Measurements from ENCODE around the gene SEC14L5.
"Not testable (repeated sequence)": the region's sequence is repeated elsewhere in the genome, so short reads cannot be mapped to it uniquely, and the experiment has no call there.

Gene SEC14L5

DNA sequence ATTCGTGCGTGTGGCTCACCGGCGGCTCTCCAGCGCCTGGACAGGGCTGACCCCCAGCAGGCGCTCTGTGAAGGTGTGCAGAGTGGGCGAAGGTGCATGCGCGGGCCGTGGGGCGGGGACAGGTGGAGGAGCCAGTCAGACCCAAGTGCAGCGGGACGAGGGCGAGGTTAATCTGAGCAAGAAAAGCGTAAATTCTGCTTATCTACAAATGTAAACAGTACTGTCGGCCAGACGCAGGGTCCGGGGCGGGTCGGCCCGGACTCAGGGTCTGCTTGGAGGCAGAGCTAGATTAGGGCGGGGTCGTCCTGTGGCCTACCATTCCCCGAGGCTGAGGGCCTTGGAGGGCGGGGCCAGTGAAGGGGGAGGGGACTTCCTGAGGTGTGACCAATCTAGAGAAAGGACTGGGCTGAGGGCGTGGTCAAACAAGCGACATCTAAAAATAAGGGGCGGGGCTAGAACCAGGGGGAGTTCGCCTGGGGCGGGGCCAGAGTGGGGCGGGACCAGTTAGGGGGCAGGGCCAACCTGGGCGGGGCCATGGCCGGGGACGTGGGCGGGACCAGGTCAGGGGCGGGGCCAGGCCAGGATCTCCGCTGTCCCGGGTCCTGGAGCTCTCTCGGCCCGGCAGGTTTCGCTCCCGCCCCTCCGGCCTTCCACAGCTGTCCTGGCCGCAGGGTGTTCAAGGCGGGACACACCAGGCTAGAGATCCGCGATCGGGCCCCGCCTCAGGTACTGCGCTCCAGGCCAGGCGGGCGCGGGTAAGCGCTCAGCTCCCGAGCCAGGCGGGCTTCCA lies at the start of gene SEC14L5:
Gene SEC14L5 (plus strand): TSS at position 611 of the 790 bp plus-strand sequence. CDS start 994 bp downstream, outside the sequence.
- peak; percentile 94 for DNase-seq

DNA sequence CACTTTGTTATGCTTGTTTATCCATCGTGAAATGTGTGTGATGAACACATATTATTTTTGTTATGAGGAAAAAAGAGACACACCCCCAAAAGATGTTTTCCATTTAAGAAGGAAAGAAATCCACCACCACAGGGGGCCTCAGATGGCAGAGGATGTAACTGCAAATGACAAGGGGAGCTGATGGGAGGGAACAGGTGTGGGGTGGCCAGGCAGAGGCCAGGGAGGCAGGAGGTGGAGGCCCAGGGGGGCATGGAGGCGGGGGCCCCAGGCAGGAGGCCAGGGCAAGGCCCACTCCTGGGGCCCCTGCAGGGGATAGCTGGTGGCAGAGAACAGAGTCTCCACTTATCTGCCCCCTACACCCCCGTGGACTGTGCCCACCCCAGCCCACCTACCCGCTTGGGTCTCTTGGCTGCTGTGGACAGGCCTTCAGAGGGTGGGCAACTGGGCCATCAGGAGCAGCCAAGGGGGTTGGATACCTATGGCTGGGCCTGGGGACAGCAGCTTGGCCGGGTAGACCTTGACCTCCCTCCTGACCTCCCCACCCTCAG lies 49.2 kb upstream of the SEC14L5 start:
- no peak for DNase-seq

DNA sequence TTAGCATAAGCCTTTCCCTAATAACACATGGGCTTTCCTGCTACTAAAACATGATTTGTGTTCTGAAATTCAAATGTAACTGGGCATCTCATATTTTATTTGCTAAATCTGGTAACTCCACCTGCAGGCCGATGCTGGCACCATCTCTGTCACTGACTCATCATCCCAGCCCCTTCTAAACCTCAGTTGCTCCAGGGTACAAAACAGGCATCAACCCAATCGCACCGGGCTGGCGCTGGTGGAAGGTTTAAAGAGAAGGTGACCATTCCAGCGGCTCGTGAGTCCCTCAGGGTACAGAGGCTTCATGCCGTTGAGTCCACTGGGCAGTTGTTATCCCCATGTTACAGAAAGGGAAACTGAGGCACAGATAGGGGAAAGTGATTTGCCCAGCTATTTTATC lies 48.3 kb upstream of the SEC14L5 start:
- DNase-seq = no peak

DNA sequence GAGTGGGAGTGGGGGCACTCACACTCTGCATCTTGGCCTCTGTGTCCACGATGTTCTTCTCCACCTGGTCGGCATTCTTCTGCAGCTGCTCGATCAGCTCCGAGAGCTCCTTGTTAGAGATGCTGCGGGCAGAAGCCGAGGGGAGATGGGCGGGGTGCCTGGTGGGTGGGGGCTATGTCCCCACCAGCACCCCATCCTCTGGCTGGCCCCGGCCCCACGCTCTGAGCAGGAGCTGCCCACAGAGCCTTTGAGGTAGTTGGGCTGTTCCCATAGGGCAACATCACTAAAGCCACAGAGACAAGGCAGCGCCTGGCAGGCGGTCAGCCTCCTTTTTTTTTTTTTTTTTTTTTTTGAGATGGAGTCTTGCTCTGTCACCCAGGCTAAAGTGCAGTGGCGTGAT lies 47.3 kb upstream of the SEC14L5 start:
- no peak for DNase-seq

DNA sequence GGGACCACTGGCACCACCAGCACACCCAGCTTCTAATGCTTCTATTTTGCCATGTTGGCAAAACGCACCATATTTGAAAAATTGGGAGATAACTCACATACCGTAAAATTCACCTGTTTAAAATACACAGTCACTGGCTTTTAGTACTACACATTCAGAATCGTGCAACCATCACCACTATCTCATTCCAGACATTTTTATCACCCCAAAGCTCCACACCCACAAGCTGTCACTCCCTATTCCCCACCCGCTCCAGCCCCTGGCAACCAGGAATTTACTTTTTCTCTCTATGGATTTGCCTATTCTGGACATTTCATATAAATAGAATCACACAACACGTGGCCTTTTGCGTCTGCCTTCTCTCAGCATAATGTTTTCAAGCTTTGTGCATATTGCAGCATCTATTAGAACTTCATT lies 46.2 kb upstream of the SEC14L5 start:
- no peak for DNase-seq

DNA sequence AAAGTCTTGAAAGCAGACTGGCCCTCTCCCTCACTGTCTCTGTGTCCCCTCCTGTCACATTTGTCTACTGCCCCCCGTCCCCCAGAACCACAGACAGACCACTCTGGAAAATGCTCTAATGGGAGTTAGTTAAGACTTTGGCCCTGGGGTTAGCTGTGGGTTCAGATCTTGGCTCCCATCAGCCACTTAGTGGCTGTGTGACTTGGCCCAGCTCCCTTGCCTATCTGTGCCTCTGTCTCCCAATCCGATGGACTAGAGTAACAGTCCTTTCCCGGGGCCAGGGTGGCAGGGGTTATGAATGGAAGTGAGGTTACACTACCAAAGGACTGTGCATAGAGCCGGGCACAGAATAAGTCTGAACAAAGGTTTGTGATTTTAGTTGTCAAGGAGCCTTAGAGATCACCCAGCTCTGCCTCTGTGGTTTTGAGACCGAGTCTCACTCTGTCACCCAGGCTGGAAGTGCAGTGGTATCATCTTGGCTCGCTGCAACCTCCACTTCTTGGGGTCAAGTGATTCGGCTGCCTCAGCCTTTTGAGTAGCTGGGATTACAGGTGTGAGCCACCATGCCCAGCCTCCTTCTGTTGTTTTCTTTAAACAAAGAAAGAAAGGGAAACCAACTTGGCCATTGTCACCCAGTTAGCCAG lies 44.9 kb upstream of the SEC14L5 start:
- no peak for DNase-seq

DNA sequence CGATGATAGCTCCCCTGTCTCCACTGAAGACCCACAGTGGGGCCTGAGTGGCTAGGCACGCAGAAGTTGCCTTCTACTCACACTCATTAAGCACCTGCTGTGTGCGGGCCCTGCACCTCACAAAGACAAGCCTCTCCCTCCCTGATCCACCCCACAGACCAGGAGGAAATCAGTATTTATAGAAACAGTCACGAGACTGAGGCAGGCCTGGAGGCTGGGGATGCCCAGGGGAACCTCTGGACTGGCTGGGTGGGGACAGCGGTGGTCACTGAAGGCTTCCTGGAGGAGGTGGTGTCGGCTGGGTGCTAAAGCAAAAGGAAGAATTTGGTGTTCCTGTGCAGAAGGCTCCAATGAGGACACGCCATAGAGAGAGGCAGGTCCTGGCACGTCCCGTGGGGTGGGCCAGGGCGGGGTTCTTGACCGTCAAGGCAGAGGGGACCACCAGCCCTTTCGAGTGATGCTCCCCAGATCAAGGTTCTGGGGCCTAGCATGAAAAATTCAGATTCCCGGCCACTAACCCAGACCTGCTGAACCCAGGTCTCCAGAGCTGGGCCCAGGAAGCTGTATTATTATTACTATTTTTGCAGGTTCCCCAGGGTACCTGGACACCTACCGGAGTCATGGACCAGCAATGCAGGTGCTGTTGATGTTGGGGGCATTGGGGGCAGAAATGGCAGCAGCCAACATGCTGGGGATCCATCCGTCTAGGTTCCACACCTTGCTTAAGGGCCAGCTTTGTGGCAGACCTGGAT lies 44.2 kb upstream of the SEC14L5 start:
- DNase-seq = no peak

DNA sequence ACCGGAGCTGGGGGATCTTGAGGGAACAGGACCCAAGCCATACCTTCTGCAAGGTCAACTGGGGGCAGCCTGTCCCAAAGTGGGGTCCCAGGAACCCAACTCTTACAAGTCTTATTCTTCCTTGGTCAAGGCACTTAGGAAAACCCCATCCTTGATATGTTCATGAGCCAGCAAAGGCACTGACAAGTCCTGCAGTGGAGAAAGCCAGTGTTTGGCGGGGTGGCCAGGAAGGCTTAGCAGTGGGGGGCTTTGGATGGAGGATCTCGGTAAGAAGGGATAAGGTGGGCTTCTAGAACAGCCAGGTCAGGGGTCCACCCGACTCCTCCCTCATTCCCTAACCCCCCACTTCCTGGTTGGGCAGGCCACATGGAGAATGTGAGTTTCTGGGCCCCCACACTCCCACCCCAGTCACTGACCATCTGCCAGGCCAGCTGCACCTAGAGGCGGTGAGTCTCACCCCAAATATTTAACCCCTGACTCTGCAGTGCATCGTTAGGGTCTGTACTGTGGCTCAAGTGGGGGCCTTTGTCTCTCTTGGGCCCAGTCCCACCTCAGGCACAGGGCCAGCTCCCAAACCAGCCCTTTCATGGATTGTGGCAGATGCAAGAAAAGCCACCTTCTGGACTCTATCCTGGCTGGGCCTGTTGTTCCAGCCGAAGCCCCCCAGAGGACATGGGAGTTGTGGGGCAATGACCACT lies 43.5 kb upstream of the SEC14L5 start:
- DNase-seq = no peak

DNA sequence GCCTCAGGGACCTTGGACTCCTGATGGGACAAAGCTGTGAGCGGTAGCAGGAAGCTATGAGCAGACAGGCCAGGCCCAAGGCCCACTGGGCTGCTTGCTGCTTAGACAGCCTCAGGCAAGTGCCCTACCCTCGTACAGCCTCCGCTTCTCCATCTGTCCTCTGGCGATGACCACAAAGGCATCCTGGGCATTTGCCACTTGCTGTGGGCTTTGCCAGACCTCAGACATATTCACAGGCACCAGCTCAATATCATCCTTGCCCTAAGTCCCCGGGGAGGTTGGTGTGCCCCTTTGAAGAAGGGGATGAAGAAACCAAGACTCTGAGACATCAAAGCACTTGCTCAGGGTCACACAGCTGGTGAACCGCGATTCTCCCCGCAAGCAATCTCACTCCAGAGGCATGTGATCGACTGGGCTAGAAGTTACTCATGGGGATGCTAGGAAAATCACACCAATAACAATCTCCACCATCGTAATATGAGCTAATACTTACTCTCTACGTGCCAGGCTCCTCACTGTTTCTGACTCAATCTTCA lies 42.8 kb upstream of the SEC14L5 start:
- DNase-seq = no peak

DNA sequence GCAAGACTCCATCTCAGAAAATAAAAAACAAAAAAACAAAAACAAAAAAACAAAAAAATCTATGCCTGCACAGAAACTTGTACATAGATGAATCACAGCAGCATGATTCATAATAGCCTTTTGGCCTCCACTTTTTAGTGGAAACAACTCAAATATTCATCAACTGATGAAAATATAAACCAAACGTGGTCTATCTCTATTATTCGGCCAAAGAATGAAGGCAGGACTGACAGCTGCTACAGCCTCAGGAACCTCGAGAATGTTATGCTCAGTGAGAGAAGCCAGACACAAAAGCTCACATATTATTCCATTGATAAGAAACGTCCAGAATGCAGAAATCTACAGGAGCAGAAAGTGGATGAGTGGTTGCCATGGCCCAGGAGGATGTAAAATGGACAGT lies 41.0 kb upstream of the SEC14L5 start:
- DNase-seq = no peak

DNA sequence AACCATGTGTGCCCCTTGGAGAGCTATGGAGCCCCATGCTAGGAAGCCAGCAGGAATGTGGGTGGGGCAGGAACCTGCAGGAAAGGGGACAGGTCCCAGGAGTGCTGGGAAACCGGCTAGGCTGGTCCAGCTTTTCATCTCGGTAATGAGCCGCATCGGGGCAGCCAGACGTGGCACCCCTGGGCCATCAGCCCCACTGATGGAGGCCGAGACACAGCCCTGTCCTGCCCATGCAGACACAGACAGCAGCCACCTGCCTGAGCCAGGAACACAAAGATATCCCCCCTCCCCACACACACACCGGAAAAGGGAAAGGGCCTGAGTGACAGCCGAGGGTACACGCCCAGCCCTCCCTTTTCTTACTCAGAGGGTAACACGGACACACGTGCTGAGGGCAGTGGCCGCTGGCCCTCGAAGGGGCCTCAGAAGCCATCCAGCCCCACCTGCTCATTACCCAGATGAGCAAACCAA lies 39.3 kb upstream of the SEC14L5 start:
- no peak for DNase-seq

DNA sequence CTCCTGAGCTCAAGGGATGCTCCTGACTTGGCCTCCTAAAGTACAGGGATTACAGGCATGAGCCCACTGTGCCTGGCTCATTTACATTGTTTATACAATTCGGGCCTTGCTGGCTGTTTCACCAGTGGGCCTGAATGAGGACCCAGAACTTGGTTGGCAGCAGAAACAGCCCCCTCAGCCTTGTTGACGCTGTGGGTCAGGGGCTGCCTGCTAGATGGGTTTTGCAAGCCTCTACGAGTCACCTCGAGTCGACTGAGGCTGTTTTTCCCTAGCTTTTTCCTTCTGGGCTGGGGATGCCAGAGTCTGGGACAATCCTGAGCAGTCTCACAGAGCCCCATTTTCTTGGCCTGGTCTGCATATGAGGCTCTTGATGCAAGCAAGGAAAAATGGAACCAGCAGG lies 37.3 kb upstream of the SEC14L5 start:
- DNase-seq = no peak

DNA sequence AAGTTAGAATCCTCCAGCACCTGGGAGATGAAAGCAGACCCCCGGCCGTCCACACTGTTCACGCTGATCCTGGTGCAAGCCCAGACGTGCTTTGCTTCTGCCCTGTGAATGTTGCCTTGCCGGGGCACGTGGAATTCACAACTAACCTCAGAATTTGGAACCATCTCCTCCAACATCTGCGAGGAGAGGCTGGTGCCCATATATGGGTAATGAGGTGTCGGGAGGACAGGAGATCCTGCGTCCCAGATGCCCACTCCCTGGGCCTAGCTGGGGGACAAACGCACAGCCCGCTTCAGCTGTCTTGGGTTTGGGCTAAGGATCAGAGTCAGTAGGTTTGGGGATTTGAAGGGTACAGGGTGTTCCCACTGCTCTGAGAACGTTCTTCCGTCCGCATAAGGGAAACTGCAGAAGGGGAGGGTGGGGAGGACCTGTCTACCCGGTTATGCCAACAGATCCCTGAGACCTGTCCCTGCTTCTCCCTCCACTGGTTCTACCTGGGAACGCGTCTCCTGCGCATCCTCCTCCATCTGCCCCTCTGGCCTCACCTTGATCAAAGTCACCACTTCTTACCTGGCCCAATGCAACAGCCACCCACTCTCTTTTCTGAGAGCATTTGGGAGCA lies 35.3 kb upstream of the SEC14L5 start:
- no peak for DNase-seq

DNA sequence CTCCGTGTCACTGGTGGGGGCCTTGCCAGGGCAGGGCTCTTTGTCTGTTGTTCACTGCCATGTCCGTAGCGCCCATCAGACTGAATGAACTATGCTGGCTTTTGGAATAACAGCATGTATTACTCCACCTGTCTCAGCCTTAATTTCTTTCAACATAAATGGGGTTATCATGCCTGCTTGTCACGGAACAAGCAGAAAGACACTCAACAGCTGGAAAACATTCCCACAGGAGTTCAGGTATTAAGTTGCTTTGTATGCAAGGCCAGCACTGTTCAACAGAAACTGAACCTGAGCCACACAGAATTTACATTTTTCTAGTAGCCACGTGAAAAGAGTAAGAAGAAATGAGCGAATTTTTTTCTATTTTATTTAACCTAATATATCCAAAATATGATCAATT lies 34.3 kb upstream of the SEC14L5 start:
- no peak for DNase-seq

DNA sequence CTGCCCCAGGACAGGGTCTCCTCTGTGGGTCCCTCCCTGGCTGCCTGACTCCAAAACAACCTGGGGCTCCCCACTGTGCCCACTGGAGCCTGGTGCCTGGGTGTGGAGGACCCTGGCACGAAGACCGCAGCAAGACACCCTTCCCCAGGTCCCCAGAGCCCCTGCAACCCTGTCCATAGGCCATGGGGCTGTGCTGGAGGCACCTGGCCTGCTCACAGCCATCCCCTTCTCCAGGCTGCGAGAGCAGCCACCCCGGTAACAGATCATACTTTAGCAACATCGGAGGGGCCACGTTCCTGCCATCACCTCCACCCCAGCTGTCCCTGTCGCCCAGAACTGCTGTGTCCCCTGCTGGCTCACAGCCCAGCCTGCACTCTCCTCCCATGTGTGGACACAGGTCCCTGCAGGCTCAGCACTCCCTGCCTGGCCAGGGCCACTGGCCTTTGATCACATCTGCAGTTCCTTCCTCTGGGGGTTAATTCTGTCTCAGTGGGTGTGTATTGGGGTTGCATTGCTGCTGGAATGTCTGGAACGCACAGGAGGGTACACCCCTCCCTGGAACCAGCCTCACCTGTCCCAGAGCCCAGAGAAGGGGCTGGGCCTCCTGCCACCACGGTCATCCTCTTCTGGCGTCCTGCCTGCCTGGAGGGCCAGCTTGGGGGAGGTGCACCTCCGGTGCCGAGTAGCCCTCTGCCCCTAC lies 33.4 kb upstream of the SEC14L5 start:
- DNase-seq = no peak

DNA sequence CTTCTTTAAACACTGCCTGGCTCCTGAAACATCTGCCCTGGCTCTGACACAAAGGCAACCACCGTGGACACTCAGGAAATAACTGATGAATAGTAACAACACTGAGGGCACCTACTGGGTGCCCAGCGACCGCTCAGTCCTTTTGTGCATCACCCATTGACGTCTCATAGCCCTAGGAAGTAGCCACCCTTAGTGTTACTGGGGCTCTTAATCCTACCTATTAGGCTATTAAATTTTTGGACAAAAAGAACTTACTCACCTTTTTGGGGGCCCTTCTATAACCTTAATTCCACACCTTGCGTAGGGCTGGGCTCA lies 32.9 kb upstream of the SEC14L5 start:
- no peak for DNase-seq

DNA sequence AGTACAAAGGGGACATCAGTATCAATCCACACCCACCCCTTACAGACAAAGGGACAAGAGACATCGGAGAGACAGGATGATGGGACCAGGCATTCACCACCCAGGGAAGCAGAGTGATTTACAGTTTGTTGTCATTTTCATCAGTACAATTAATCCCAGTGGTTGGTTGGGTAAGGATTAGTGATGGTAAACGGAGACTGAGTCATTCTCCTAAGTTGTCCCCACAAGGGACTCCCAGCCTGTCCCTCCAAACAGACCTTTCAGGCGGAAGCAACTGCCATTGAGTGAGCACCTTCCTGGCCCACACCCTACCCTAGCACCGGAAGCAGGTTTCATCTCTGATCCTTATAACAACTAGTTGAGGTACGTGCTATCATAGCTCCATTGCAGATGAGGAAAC lies 32.3 kb upstream of the SEC14L5 start:
- no peak for DNase-seq

DNA sequence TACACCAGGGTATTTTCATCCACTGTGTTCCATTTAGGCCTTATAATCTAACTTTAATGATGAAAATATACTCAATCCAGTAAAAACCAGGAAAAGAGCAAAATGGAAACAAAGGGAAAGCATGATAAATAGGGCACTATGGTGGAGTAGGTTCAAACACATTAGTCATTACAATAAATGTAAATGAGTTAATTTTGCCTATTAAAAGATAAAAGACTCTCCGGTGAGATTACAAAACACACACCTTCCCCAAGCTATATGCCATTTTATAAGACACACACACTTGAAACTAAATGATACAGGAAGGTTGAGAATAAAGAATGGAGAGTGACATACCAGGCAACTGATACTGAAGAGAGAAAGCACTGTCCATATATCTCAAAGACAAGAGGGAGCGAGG lies 31.2 kb upstream of the SEC14L5 start:
- DNase-seq = no peak

DNA sequence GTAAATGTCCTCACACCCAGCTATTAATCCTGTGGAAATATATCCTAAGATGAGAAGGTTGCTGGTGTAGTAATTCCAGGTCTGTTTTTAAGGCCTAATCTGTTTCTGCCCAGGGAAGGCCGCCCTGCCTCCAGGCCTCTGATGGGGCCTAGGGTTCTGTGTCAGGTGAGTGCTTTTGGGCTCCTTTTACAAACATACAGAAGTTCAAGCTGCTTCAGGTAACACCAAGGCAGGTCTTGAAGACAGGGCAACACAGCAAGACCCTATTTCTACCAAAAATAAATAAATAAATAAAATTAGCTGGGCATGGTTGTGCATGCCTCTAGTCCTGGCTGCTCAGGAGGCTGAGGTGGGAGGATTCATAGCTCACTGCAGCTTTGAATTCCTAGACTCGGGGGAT lies 30.5 kb upstream of the SEC14L5 start:
- DNase-seq = no peak

DNA sequence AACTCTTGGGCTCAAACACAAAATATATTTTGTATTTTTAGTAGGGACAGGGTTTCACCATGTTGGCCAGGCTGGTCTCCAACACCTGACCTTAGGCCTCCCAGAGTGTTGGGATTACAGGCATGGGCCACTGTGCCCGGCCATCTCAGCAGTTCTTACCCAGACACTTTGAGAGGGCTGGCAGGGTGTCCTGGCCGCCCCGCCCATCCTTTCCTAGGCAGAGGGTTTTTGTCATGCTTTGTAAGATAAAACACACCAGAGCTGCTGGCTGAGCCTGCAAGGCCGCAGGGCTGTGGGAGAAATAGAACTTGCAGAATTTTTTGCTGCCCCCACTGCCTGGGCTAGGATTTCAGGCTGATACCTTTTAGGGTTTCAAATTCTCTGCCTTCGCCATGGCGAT lies 29.9 kb upstream of the SEC14L5 start:
- no peak for DNase-seq

DNA sequence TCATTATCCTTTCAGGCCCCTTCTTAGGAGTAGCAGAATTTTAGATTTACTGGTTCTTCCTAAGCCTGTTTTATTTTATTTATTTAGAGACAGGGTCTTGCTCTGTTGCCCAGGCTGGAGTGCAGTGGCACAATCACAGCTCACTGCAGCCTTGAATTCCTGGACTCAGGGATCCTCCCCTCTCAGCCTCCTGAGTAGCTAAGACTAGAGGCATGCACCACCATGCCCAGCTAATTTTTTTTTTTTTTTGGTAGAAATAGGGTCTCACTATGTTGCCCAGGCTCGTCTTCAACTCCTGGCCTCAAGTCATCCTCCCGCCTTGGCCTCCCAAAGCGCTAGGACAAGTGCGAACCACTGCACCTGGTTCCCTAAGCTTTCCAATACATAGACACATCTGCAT lies 28.5 kb upstream of the SEC14L5 start:
- not testable (repeated sequence) for DNase-seq

DNA sequence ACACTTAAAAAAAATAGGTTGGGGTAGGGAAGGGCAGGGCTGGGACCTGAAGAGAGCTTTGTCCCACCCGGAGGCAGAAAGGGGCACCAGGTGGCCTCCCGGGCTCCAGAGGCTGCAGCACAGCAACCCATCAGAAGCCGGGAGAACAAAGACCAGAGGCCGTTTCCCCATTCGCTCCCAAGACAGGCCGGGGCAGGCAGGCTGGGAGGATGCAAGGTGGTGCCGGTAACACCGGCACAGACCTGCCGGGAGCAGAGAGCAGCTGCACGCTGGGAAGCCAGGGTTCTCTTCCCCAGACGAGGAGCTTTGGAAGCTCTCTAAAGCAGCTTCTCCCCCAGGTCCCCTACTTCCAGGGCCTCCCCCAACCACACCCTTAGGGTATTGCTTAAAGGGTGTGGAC lies 26.7 kb upstream of the SEC14L5 start:
- no peak for DNase-seq
